H1 (cell line): ENCODE results near the gene PSMC3IP. TPM values are rescaled to one million over a fixed set of nuclear protein-coding genes. Genes with fewer than 3 reads are reported as not detected.

Experiments used
- HDAC2 ChIP-seq, 2 experiments: fragments of 300-600 bp in 1 of 2; sonication (generic) in 1 of 2; IDR thresholded peaks; 2 replicates each; pipeline ENCODE4 v1.6.1; 2011 to 2012; ENCODE audit warnings: low read depth in 2 of 2, low read length in 2 of 2, mild to moderate bottlenecking in 2 of 2, moderate library complexity in 2 of 2, borderline replicate concordance in 1 of 2, inconsistent platforms in 1 of 2
- MAX ChIP-seq: IDR thresholded peaks from 2 replicates; pipeline ENCODE4 v1.6.1; 2012; ENCODE audit warnings: inconsistent platforms
- SAP30 ChIP-seq: fragments of 300-600 bp; sonication (generic); IDR thresholded peaks from 2 replicates; pipeline ENCODE4 v1.7.1; 2012; ENCODE audit warnings: low read length, moderate library complexity, mild to moderate bottlenecking, inconsistent platforms; ENCODE audit not compliant: insufficient read depth, insufficient replicate concordance
- SUZ12 ChIP-seq: fragments of 200-600 bp; sonication (generic); IDR thresholded peaks from 2 replicates; pipeline ENCODE4 v1.6.1; 2012; ENCODE audit warnings: mild to moderate bottlenecking, inconsistent platforms, low read length, moderate library complexity, mixed read lengths
- TCF12 ChIP-seq: IDR thresholded peaks from 2 replicates; pipeline ENCODE4 v1.6.1; 2011; ENCODE audit warnings: low read depth, mild to moderate bottlenecking, low read length
- polyA plus RNA-seq, 7 experiments: library from polyadenylated mRNA; depleted of rRNA in 3 of 7; stranded (reverse) in 5 of 7; unstranded in 2 of 7; fragments of >200 nt in 5 of 7; fragments of 200-250 nt in 2 of 7; gene quantifications; 1 replicate in 5 of 7; 2 replicates in 1 of 7; 4 replicates in 1 of 7; pipeline versions ENCODE4 v1.2.1 to v1.2.3, GENCODE V29; 2011 to 2013; ENCODE audit warnings: missing spikeins in 2 of 7, mixed read lengths in 2 of 7
- total RNA-seq: library from RNA; stranded (reverse); fragmentation: NEBNext Ultra II Directional; extraction: Animal tissue kit (Norgen Biotek cat#: 25700); gene quantifications from 2 replicates; pipeline ENCODE4 v1.2.1, GENCODE V29; 2021

Gene PSMC3IP
- total and polyA plus RNA-seq, 2 of the 8 experiments (the other 6 are each of a cell fraction or from before 2014, with no cell fraction given): 11.5 to 21.9 TPM

DNA sequence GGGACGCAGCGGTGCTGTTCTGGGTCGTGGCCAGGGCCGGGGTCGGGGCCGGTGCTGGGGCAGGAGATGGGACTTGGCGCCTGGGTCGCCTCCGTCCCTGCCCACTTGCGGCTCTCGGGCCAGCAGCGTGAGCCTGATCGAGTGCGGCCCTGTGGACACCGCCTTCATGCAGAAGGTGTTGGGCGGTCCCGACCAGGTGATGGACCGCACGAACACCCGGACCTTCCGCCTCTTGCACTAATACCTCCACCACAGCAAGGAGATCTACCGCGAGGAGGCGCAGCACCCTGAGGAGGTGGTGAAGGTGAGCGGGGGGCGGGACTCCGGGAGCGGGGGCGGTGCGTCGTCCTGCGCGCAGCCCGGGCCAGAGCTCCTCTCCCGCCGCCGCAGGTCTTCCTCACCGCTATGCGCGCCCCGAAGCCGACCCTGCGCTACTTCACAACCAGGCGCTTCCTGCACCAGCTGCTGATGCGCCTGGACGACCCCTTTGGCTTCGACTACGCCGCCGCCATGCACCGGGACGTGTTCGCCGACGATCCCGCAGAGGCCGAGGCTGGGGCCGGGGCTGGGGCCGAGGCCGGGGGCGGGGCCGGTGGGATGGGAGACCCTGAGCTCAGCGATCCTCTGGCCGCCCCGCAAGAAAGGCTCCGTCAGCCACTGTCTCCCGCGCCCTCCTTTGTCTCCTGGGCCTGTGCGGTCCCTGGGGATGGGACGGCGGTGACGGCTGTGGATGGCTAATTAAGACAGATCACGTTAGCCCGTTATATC, 29.3 kb downstream of the PSMC3IP start (continued):
- no peak for TF ChIP-seq TCF12
- TF ChIP-seq SAP30: no peak
- TF ChIP-seq SUZ12: no peak
- TF ChIP-seq MAX: no peak
- no peak for TF ChIP-seq HDAC2 (IDR thresholded peaks at IDR 0.05; ENCODE audit: borderline replicate concordance in 1 of 2, low read depth in 2 of 2, low read length in 2 of 2)
